ENCODE results near the gene POLR2A.

GRCh38 chr17:7486181-7486580 lies 2.0 kb downstream of the POLR2A start:
- TF ChIP-seq CTCF (conservative IDR thresholded peaks at IDR 0.05 in 1 of 2, IDR thresholded peaks at IDR 0.05 in 1 of 2; ENCODE audit: extremely low read depth in 1 of 2, insufficient read depth in 1 of 2, low read depth in 1 of 2, low read length in 2 of 2) = no peak
- TF ChIP-seq EZH2 (IDR thresholded peaks at IDR 0.05; ENCODE audit: borderline replicate concordance, low read length) = no peak

Data from mammary epithelial cell (primary cell).